Parathyroid adenoma (tissue), 2 donors: ENCODE measurements around the gene TBX2.
A peak's percentile ranks its signal among the peaks of the same experiment; 100 is the strongest.

Experiments
- H2AFZ ChIP-seq: fragments of 300-600 bp; sonication (generic); one replicate; pipeline ENCODE4 v1.7.0; 2017; ENCODE audit warnings: antibody characterized with exemption, mild to moderate bottlenecking
- H3K27ac ChIP-seq: fragments of 300-600 bp; sonication (generic); one replicate; pipeline ENCODE4 v1.7.0; 2017
- H3K27me3 ChIP-seq: fragments of 300-600 bp; sonication (generic); one replicate; pipeline ENCODE4 v1.7.0; 2017; ENCODE audit warnings: low read length; ENCODE audit not compliant: control insufficient read depth, insufficient read depth
- H3K36me3 ChIP-seq: fragments of 300-600 bp; sonication (generic); one replicate; pipeline ENCODE4 v1.7.0; 2017; ENCODE audit warnings: low read length; ENCODE audit not compliant: control insufficient read depth, insufficient read depth
- H3K4me1 ChIP-seq: fragments of 300-600 bp; sonication (generic); one replicate; pipeline ENCODE4 v1.7.0; 2017; ENCODE audit warnings: control low read depth
- H3K4me2 ChIP-seq: fragments of 300-600 bp; sonication (generic); one replicate; pipeline ENCODE4 v1.7.0; 2017; ENCODE audit warnings: low read length
- H3K4me3 ChIP-seq: fragments of 300-600 bp; sonication (generic); one replicate; pipeline ENCODE4 v1.7.0; 2017; ENCODE audit warnings: low read depth, low read length
- H3K79me2 ChIP-seq: fragments of 300-600 bp; sonication (generic); one replicate; pipeline ENCODE4 v1.7.0; 2017; ENCODE audit warnings: control low read depth
- H3K9ac ChIP-seq: fragments of 300-600 bp; sonication (generic); one replicate; pipeline ENCODE4 v1.7.0; 2017; ENCODE audit warnings: mild to moderate bottlenecking
- H3K9me3 ChIP-seq: fragments of 300-600 bp; sonication (generic); one replicate; pipeline ENCODE4 v1.7.0; 2017; ENCODE audit warnings: low read length; ENCODE audit not compliant: control insufficient read depth
- TF ChIP-seq, protein P1 (sequence below): fragments of 300-600 bp; sonication (generic); IDR thresholded peaks from one replicate; pipeline ENCODE4 v1.7.0; 2017; ENCODE audit warnings: antibody characterized with exemption, mild to moderate bottlenecking
- donor health status: primary hyperparathyroidism.

Gene TBX2

DNA sequence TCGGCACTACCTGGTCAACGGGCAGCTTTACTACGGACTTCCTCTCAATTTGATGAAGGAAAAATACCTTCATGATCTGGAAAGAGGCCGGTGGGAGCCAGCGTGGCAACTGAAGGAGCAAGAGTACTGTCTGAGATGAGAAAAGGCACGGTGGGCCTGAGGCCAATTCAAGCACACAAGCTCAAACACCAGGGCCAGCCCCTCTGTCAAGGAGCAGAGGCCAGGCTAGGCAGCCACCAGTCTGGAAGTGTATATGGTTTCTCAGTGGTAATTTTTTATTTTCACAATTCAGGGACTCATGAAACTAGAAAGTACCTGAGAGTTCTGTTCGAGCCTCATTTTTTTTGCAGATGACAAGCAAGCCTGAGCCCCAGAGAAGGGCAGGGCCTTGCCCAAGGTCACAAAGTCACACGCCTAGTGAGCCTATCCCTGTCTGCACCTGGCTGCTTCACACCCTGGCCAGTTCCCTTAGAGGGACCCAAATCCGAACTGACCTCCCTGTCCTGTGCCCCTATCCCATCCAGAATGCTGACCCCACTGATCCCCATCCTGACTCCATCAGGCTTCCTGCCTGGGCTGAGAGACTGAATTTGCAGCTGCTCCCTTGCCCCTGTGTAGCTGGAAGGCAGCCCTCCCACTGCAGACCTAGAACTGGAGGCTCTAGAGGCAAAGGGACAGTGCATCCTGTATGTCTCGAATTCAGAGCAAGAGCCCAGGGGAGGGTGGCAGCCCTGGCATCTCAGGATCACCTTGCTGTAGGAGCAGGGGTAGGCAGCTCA lies 4.8 kb upstream of the TBX2 start:
- Histone ChIP-seq H3K27me3 (peaks cover 15% of the 10 kb centered on the region), H3K4me3 (no peak overlapping the region), H3K36me3 (no peaks in the 10 kb centered on the region), H3K9me3 (no peaks in the 10 kb centered on the region), H3K79me2 (no peaks in the 10 kb centered on the region), H3K4me2 (no peak overlapping the region), H3K9ac (no peak overlapping the region), H3K27ac (no peak overlapping the region), H2AFZ (no peak overlapping the region), H3K4me1 (peaks cover 2% of the 10 kb centered on the region)
- TF ChIP-seq, protein P1, sequence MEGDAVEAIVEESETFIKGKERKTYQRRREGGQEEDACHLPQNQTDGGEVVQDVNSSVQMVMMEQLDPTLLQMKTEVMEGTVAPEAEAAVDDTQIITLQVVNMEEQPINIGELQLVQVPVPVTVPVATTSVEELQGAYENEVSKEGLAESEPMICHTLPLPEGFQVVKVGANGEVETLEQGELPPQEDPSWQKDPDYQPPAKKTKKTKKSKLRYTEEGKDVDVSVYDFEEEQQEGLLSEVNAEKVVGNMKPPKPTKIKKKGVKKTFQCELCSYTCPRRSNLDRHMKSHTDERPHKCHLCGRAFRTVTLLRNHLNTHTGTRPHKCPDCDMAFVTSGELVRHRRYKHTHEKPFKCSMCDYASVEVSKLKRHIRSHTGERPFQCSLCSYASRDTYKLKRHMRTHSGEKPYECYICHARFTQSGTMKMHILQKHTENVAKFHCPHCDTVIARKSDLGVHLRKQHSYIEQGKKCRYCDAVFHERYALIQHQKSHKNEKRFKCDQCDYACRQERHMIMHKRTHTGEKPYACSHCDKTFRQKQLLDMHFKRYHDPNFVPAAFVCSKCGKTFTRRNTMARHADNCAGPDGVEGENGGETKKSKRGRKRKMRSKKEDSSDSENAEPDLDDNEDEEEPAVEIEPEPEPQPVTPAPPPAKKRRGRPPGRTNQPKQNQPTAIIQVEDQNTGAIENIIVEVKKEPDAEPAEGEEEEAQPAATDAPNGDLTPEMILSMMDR, result no peak

DNA sequence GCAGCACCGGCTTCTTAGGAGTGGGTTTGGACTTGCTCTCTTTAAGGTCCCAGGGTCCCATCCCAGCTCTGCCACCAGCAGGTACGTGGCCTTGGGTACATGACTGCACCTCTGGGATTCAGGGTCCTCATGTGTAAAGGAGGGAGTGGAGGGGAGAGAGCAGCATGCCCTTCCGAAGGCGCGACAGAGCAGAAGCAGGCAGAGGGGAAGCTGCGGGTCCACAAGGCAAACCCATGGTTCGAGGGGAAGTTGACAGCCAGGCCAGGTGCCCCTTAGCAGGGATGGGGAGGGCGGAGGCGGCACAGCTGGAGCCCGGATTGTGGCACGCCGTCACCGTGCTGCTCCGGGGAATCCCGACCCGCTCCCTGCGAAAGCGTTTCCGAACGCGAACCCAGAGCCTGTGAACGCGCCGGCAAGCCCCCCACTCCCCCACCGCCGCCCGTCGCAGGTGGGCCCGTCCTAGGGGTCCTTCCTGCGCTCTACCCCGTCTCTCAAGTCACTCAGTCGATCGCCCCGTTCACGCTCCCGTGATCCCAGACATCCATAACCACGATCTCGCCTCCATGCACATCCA lies 4.1 kb upstream of the TBX2 start:
- Histone ChIP-seq H3K36me3 (no peaks in the 10 kb centered on the region), H3K4me3 (no peak overlapping the region), H3K27ac (no peak overlapping the region), H3K4me2 (no peak overlapping the region), H2AFZ (no peak overlapping the region), H3K9me3 (no peaks in the 10 kb centered on the region), H3K9ac (no peak overlapping the region), H3K79me2 (no peaks in the 10 kb centered on the region), H3K27me3 (peaks cover 15% of the 10 kb centered on the region), H3K4me1 (peaks cover 2% of the 10 kb centered on the region)
- TF ChIP-seq, protein P1, result no peak

DNA sequence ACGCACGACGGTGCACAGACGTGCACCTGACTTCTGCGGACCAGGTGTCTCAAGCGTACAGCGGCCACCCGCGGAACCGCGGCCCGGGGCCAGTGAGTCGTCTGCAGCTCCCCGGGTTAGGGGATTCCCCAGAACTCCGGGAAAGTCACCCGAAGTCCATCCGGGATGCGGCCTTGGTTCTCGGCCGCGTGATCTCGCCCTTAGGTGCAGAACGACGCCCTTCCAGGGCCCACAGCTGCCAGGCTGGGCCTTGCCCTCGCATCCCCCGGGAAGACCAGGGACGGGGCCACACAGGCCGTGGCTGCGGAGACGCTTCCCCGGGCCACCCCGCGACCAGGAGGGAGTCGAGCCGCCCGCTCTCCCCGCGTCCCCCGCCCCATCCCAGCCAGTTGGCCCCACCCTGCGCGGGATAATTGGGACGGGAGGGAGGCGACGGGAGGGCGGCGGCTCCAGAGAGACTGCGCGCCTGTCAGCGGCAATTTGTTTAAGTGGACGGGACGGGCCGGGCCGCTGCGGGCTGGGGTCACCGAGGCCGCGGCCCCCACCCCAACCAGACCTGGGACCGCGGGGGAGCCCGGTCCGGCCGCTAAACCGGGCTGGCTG lies 3.6 kb upstream of the TBX2 start:
- no peak overlapping the region for H3K9ac ChIP-seq
- H3K36me3 ChIP-seq, result no peaks in the 10 kb centered on the region

DNA sequence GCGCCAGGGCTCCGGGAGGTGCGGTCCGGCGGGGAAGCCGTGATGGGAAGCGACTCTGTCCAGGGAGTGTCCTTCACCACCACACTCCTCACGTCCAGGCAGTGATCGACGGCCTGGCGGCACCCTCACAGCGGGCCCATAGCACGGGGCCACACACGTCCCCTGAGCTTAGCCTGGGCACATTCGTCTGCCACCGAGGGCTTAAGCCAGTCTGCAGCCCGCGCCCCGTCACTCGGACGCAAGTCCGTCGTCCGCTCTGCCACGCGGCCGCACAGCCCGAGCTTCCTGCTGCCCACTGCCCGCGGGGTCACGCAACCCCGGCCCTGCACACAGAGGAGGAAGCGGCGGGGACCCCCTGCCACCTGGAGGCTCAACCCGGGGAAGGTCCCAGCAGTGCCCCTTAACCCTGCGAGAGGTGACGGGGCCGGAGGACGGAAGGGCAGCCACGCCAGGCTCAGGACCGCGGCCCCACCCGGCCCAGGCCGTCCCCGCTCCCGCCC lies 3.0 kb upstream of the TBX2 start:
- no peak overlapping the region for H2AFZ ChIP-seq
- no peaks in the 10 kb centered on the region for H3K9me3 ChIP-seq
- TF ChIP-seq, protein P1, result no peak
- no peaks in the 10 kb centered on the region for H3K36me3 ChIP-seq
- peaks cover 25% of the 10 kb centered on the region for H3K27me3 ChIP-seq
- H3K79me2 ChIP-seq, result no peaks in the 10 kb centered on the region
- H3K4me3 ChIP-seq, result no peak overlapping the region
- no peak overlapping the region for H3K27ac ChIP-seq
- H3K9ac ChIP-seq, result no peak overlapping the region
- peak overlapping the region; percentile 44 for H3K4me2 ChIP-seq
- peaks cover 2% of the 10 kb centered on the region for H3K4me1 ChIP-seq

More for the DNA sequence above, 3.6 kb upstream of the TBX2 start:
- H3K4me2 ChIP-seq, result no peak overlapping the region
- H3K79me2 ChIP-seq, result no peaks in the 10 kb centered on the region
- TF ChIP-seq, protein P1, result no peak
- no peak overlapping the region for H3K4me3 ChIP-seq
- no peak overlapping the region for H3K27ac ChIP-seq
- H3K9me3 ChIP-seq, result no peaks in the 10 kb centered on the region
- H3K4me1 ChIP-seq, result peaks cover 2% of the 10 kb centered on the region
- no peak overlapping the region for H2AFZ ChIP-seq
- H3K27me3 ChIP-seq, result peaks cover 20% of the 10 kb centered on the region
